NCI-H524 (cell line): ENCODE results near the gene COG7.
"Not testable (repeated sequence)": the region's sequence is repeated elsewhere in the genome, so short reads cannot be mapped to it uniquely, and the experiment has no call there.

Experiments used
- DNase-seq, 2 experiments: peaks; one replicate each; lab custom pipeline; 2025; lab: John Stamatoyannopoulos, UW

Gene COG7

DNA sequence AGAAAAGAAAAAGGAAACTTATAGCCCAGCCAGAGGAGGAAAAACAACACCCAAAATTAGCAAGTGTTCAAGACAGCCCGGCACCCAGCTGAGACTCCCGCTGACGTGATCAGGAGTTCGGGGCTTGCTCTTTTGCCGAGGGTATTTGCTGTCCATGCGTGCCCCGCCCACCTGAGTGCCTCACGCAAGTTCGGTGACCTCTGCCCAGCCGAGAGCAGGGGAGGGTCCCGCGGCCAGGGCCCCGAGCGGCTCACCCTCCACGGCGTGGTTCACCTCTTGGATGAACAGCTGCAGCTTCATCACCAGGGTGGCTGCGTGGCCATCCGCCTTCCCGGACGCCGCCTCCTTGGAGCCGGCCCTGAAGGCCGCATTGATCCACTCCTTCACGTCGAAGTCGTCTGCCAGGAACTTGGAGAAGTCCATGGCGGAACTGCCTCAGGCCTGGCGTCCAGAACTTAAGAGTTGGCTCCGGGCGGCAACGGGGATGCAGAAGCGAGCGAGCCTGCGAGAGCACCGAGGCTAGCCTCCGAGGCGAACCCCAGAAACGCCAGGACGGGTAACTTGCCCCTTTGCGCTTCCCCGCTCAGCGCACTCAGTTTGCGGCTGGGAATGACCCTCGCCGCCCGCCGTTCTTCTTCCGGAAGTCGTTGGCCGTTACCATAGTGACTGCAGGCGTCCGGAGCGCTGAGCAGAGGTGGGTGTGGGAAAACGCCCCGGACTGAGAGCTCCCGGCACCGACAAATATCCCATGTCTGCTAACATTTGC is at the start of gene COG7:
COG7 (minus strand) TSS at position 618 of the 766 bp plus-strand sequence; CDS start at position 423, 195 bp downstream.
- DNase-seq = peak; percentile 63 to 74

GRCh38 chr16:23502466-23502865 is 49.5 kb upstream of the COG7 start:
- peak in 1 of 2 experiments; percentile 6 for DNase-seq

- no peak for DNase-seq
Observed at GRCh38 chr16:23501291-23501690, 48.3 kb upstream of the COG7 start.

- DNase-seq = no peak
Observed at GRCh38 chr16:23500862-23501225, 47.9 kb upstream of the COG7 start.

DNA sequence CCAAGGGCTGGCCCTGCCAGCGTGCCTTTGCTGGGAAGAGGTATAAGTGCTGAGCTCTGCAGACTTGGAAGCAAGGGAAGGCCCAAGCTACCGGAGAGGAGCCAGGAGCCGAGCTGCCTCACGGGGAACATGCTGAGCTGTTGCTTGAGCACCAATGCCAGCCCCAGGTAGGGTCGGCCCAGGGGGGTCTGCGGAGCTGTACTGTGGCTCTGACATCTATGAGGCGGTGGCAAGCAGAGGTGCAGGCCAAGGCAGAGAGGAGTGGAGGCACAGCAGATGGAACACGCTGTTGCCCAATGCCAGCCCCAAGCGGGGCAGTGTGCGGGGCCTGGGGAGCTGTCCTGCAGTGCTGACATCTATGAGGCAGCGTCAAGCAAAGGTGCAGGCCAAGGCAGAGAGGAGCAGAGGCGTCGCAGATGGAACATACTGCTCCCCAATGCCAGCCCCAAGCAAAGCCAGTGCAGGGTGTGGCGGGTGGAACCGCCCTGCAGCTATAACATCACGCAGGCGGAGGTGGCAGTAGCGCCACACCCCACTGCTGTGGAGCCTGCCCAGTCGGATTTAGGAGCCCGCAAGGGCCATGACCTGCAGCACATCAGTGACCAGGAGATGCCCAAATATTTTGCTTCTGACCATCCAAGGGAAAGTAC is 47.3 kb upstream of the COG7 start:
- DNase-seq = no peak

DNA sequence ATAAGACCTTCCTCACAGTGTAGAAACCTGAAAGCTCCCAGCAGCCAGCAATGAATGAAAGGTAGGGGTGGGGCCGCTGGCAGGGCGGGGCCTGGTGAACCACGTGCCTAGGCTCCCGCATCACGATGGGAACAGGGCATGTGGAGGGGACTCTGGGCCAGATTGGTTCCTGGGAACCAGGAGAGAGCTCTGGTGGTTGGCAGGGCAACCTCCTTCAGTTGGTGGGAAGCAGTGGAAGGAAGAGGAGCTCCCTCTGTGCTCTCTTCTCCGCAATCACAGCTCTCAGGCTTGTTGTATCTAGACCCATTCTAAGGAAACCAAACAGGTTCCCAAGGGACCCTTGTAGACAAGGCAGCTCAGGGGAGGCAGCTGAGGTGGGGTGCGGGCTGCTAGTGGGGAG is 46.8 kb upstream of the COG7 start:
- DNase-seq = no peak

- DNase-seq = no peak
Observed at GRCh38 chr16:23498863-23499262, 45.9 kb upstream of the COG7 start.

DNA sequence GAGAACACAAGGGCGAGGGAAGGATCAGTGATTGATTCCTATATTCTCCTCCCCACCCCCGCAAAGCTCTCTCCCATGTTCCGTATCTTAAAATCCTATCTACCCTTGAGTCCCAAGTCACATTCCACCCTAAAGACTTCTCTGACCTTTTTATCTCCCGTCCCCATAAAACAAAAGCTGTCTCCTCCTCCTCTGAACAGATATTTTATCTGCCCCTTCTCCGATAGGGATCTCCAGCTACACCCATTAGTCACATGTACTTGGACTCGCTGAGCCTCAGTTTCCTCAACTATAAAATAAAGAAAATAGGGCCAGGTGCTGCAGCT is 44.5 kb upstream of the COG7 start:
- no peak for DNase-seq

- DNase-seq = no peak
Observed at GRCh38 chr16:23496821-23497542, 44.0 kb upstream of the COG7 start.

GRCh38 chr16:23495671-23496070 is 42.7 kb upstream of the COG7 start:
- DNase-seq = no peak

- no peak for DNase-seq
Observed at GRCh38 chr16:23494188-23494587, 41.2 kb upstream of the COG7 start.

DNA sequence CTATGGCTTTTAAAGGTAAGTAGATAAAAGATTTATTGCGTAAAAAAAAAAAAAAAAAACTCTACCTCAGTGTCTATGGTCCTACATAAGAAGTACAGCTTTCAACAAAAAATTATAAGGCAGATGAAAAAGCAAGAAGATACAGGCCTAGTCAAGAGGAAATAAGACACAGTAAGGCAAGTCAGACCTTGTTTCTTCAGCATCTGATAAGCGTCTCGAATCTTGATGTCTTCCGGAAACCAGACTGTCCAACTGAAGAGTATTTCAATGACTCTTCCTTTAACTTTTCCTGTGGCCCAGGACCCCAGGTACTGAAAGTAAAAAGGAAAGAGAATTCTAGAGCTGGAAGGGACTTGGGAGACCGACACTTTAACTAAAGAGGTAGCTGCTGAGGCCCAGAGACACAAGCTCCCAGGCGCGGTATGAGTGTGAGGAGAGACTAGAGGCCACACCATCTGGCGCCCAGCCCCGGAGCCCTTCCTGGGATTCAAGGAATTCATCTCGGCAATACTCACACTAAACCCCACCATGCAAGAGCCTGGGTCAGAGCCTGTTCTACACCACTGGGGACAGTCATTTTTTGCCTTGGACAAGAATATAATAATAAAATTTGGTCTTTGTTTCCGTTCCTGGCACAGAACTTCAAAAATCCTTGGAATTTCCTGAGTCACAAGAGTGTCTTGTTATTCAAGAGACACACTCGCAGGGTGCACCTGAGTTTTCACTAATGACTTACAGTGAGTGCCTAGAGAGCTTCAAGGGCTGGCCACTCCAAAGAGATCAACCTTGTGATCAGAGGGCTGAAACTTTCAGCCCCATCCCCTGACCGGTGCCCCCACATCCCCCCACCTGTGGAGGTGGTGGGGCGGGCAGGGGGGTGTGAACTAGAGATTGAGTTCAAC is 38.8 kb upstream of the COG7 start:
- no peak for DNase-seq

GRCh38 chr16:23486480-23486879 is 33.5 kb upstream of the COG7 start:
- DNase-seq = no peak

DNA sequence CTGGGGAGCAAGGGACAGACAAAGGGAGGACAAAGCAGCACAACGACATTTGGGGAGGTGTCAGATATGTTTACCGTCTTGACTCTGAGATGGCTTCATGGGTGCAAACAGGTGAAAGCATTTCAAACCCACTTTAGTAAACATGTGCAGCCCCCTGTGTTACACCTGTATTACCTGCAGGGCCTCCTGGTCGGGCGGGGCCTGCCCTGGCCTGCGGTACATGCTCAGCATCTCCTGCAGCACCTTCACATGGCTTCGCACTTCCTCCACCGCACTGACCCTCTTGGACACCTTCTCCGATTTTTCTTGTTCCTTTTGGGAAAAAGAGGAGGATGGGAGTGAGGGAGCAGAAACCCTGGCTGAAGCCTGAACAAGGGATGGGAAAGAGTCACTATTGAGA is 32.9 kb upstream of the COG7 start:
- DNase-seq = no peak

DNA sequence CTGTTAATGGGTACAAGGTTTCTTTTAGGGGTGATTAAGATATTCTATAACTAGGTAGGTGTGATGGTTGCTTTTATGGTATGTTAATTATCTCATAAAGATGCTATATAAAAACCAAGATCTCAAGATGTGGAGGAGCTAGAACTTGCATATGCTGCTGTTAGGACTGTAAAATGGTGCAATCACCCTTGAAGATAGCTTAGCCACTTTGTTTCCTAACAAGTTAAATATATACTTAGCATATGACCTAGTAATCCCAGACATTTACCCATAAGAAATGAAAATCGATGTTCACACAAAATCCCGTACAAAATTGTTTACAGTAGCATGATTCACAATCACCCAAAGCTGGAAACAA is 32.2 kb upstream of the COG7 start:
- no peak for DNase-seq

- no peak for DNase-seq
Observed at GRCh38 chr16:23484510-23485256, 31.7 kb upstream of the COG7 start.

DNA sequence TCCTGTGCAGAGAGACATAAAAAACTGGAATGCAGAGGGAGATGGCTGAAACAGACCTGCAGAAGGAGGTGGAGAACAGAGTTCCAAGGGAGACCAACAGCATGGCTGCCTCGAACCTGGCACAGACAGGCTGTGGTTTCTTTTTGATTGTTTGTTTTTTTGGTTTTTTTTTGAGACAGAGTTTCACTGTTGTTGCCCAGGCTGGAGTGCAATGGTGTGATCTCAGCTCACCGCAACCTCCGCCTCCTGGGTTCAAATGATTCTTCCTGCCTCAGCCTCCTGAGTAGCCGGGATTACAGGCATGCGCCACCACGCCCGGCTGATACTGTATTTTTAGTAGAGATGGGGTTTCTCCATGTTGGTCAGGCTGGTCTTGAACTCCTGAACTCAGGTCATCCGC is 30.5 kb upstream of the COG7 start:
- DNase-seq = not testable (repeated sequence)

DNA sequence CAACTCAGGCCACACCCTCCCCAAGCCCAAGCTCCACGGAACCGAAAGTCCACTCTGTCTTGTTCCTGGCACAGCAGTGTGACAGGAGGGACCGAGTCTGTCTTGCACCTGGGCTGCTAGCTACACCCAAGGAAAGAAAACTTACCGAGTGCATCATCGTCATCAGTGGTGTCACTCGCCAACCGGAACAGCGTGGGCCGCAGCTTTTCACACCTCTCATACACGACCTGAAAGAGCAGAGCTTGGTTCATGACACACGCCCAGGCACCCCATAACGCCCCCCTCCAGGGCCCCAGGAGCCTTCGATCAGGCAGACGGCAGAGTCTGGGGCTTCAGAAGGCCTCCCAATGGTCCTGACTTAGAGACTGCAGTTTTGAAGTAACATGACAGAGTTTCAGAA is 29.8 kb upstream of the COG7 start:
- no peak for DNase-seq

GRCh38 chr16:23480257-23480656 is 27.3 kb upstream of the COG7 start:
- DNase-seq = no peak

- no peak for DNase-seq
Observed at GRCh38 chr16:23479138-23479537, 26.1 kb upstream of the COG7 start.

- no peak for DNase-seq
Observed at GRCh38 chr16:23478566-23478965, 25.6 kb upstream of the COG7 start.

- DNase-seq = no peak
Observed at GRCh38 chr16:23476289-23476688, 23.3 kb upstream of the COG7 start.
